Tibial nerve (tissue), 4 donors: Measurements from ENCODE around the gene EPS8.

ENCODE experiments used
- EP300 ChIP-seq, 2 donors: sonication (generic); formaldehyde crosslinking; IDR thresholded peaks; one replicate each; pipeline ENCODE4 v1.6.1; 2017; ENCODE audit warnings: antibody characterized with exemption in 2 of 2, mild to moderate bottlenecking in 1 of 2
- POLR2A ChIP-seq, 2 donors: fragments of 450-650 bp; IDR thresholded peaks; one replicate each; pipeline ENCODE4 v1.6.1; 2017; ENCODE audit warnings: antibody characterized with exemption in 2 of 2, mild to moderate bottlenecking in 2 of 2, moderate library complexity in 2 of 2
- TF ChIP-seq, protein P1 (sequence below), 5 experiments: fragments of 200-600 bp in 3 of 5; fragments of 450-650 bp in 2 of 5; sonication (generic) in 3 of 5; IDR thresholded peaks; one replicate each; pipeline ENCODE4 v1.5.1; 2016 to 2019; ENCODE audit warnings: antibody characterized with exemption in 5 of 5, mild to moderate bottlenecking in 3 of 5, moderate library complexity in 2 of 5

DNA sequence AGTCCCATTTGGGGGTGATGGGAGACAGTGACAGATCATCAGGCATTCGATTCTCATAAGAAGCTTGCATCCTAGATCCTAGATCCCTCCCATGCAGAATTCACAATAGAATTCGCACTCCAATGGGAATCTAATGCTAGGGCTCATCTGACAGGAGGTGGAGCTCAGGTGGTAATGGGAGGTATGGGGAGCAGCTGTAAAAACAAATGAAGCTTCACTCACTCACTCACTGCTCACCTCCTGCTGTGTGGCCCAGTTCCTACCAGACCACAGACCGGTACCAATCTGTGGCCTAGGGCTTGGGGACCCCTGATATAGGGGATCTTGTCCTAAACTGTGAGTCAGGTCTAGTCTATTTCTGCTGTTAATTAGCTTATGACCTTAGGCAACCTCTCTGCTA lies 40.1 kb upstream of the EPS8 start:
- TF ChIP-seq, protein P1, sequence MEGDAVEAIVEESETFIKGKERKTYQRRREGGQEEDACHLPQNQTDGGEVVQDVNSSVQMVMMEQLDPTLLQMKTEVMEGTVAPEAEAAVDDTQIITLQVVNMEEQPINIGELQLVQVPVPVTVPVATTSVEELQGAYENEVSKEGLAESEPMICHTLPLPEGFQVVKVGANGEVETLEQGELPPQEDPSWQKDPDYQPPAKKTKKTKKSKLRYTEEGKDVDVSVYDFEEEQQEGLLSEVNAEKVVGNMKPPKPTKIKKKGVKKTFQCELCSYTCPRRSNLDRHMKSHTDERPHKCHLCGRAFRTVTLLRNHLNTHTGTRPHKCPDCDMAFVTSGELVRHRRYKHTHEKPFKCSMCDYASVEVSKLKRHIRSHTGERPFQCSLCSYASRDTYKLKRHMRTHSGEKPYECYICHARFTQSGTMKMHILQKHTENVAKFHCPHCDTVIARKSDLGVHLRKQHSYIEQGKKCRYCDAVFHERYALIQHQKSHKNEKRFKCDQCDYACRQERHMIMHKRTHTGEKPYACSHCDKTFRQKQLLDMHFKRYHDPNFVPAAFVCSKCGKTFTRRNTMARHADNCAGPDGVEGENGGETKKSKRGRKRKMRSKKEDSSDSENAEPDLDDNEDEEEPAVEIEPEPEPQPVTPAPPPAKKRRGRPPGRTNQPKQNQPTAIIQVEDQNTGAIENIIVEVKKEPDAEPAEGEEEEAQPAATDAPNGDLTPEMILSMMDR (IDR thresholded peaks at IDR 0.05): no peak
- no peak for TF ChIP-seq POLR2A (IDR thresholded peaks at IDR 0.05)
- no peak for TF ChIP-seq EP300 (IDR thresholded peaks at IDR 0.05)
